GM13977 (cell line): ENCODE data around the gene CNNM4.

Experiments used
- DNase-seq: peaks from one replicate; pipeline ENCODE4 v3.0.0; 2012; ENCODE audit warnings: low spot score
- in situ Hi-C: fragments of 300-500 bp; cut with MboI; formaldehyde crosslinking; loops from one replicate; pipeline ENCODE4 v1.12.0; 2022; ENCODE audit warnings: low sequenced_read_pairs, low pct_unique_long_range_greater_than_20kb, mixed read lengths, inconsistent platforms; ENCODE audit not compliant: unreplicated experiment
- TF ChIP-seq, protein P1 (sequence below): IDR thresholded peaks from 2 replicates; pipeline ENCODE4 v1.5.1; 2012; ENCODE audit warnings: mild to moderate bottlenecking, control low read depth; ENCODE audit not compliant: insufficient read depth; ENCODE audit errors: extremely low read depth, missing control alignments

The CNNM4 gene

DNA sequence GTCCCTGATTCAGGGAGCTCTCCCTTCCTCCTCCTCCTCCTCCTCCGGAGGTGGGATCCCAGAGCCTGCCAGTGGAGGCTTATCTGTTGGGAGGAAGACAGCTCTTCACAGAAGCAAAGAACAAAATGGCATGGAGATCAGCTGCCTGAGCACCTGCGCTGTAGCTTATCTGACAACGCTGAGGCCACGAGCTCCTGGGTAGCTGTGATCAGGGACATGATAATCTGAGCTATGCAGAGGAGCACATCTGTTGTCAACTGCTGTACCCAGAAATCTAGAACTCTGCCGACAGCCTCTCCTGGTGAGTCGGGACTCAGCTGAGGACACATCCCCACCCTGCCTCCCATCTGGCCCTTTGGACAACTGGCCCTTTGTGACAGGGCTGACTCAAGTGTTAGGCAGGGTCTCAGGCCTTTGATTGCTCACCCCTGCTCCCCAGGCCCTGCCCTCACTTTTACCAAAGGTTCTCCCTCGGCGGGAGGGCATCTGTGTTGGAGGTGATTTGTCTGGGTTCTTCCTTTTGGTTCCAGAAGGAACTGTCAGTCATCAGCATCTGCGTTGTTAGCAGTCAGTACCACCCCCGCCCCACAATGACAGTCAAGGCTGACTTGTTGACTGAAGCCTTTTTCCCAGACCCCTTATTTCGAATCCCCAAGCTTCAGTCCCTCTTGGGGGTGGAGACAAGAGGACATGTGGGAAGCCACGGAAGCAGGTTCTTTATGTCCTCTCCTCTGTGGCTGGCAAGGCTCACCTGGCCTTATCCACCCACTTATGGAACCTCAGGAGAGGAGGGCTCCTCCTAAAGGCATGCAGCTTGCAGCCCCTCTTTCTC, 49.5 kb downstream of the CNNM4 start:
- TF ChIP-seq, protein P1, sequence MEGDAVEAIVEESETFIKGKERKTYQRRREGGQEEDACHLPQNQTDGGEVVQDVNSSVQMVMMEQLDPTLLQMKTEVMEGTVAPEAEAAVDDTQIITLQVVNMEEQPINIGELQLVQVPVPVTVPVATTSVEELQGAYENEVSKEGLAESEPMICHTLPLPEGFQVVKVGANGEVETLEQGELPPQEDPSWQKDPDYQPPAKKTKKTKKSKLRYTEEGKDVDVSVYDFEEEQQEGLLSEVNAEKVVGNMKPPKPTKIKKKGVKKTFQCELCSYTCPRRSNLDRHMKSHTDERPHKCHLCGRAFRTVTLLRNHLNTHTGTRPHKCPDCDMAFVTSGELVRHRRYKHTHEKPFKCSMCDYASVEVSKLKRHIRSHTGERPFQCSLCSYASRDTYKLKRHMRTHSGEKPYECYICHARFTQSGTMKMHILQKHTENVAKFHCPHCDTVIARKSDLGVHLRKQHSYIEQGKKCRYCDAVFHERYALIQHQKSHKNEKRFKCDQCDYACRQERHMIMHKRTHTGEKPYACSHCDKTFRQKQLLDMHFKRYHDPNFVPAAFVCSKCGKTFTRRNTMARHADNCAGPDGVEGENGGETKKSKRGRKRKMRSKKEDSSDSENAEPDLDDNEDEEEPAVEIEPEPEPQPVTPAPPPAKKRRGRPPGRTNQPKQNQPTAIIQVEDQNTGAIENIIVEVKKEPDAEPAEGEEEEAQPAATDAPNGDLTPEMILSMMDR: no peak
- DNase-seq: no peak
- in situ Hi-C loops: no loop called here

DNA sequence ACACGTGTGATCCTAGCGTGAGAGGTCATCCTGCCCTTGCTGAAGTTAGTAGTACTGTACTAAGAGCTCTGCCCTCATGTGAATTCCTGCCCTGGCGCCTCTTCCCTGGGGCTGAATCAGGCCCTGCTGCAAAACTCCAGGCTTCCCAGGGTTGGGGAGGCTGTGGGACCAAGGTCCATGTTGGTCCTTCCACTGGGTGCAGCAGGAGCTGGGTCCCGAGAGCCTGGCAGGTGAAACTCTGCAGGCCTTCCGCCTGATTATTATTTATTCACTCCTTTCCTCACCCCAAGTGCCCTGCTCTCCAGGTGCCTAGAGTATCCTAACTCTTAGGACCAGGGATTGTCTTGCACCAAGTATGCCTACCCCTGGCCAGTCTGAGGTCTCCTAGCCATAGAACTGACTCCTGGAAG, 50.1 kb downstream of the CNNM4 start:
- TF ChIP-seq, protein P1: no peak
- in situ Hi-C loops: no loop called here
- no peak for DNase-seq

- in situ Hi-C loops: no loop called here
- DNase-seq: no peak
- TF ChIP-seq, protein P1: no peak
Measured at GRCh38 chr2:96811917-96812316, 51.2 kb downstream of the CNNM4 start.

DNA sequence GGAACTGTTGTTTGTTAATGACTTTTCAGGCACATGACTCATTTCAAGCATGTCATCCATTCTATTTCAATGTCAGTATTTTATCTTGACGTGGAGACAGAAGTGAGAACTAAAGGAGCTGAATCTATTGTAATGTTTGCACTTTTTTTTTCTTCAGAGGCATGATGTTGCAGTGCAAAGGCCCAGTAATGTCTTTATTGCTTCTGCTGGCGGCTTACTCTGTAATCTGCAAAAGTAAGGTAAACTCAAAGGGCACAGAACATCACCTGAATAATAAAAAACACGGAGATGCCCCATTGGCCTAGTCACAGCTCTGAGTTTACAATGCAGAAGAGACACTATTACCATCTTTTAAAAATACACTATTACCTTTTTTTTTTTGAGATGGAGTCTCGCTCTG, 53.0 kb downstream of the CNNM4 start:
- in situ Hi-C loops: no loop called here
- DNase-seq: no peak
- TF ChIP-seq, protein P1: no peak

- TF ChIP-seq, protein P1: no peak
- in situ Hi-C loops: no loop called here
- DNase-seq: peak; percentile 66
Measured at GRCh38 chr2:96815326-96816126, 54.8 kb downstream of the CNNM4 start.

- TF ChIP-seq, protein P1: peak; percentile 55
- in situ Hi-C loops: no loop called here
- DNase-seq: peak; percentile 100
Measured at GRCh38 chr2:96816127-96816835, 55.6 kb downstream of the CNNM4 start, which contains the start of gene CNNM3. CNNM3 (plus strand) TSS chr2:96816268; CDS start chr2:96816278, 10 bp downstream.
